GM23338 (cell line): ENCODE measurements around the gene CORO1C.

ENCODE experiments used
- CREB1 ChIP-seq: fragments of 250-450 bp; sonication (Bioruptor Pico); IDR thresholded peaks from 2 replicates; pipeline ENCODE4 v1.5.0; 2020; ENCODE audit warnings: low read depth, mild to moderate bottlenecking, moderate library complexity
- CTCF ChIP-seq, 2 experiments: fragments of 200-600 bp in 1 of 2; sonication (generic) in 1 of 2; conservative IDR thresholded peaks; 2 replicates each; pipeline versions ENCODE4 v1.5.1 to v1.6.1; 2016 to 2017; ENCODE audit warnings: antibody characterized with exemption in 2 of 2, low read depth in 2 of 2, mild to moderate bottlenecking in 2 of 2, moderate library complexity in 1 of 2
- EZH2 ChIP-seq: fragments of 200-600 bp; sonication (generic); IDR thresholded peaks from one replicate; pipeline ENCODE4 v1.8.0; 2017; ENCODE audit warnings: antibody characterized with exemption, mild to moderate bottlenecking, low read depth; ENCODE audit not compliant: unreplicated experiment
- EZH2phosphoT487 ChIP-seq: fragments of 200-600 bp; sonication (generic); IDR thresholded peaks from one replicate; pipeline ENCODE4 v1.8.1; 2018; ENCODE audit warnings: antibody characterized with exemption; ENCODE audit not compliant: unreplicated experiment

- TF ChIP-seq CTCF (conservative IDR thresholded peaks at IDR 0.05; ENCODE audit: low read depth in 2 of 2) (no peak), EZH2phosphoT487 (no peak), CREB1 (CRISPR knock-in tag) (no peak), EZH2 (no peak)
These were observed 98.2 kb downstream of the CORO1C start for GRCh38 chr12:108633081-108633533.
